ENCODE data around the gene NEUROG1. TPM values are rescaled to one million over a fixed set of nuclear protein-coding genes. Genes with fewer than 3 reads are reported as not detected.
A peak's percentile ranks its signal among the peaks of the same experiment; 100 is the strongest.

The NEUROG1 gene
- total RNA-seq, 1 donor from 2014 or later = not detected

- DNase-seq (ENCODE audit: low read depth in 2 of 2) = no peak
Measured at GRCh38 chr5:135494196-135494595, 41.6 kb downstream of the NEUROG1 start.

DNA sequence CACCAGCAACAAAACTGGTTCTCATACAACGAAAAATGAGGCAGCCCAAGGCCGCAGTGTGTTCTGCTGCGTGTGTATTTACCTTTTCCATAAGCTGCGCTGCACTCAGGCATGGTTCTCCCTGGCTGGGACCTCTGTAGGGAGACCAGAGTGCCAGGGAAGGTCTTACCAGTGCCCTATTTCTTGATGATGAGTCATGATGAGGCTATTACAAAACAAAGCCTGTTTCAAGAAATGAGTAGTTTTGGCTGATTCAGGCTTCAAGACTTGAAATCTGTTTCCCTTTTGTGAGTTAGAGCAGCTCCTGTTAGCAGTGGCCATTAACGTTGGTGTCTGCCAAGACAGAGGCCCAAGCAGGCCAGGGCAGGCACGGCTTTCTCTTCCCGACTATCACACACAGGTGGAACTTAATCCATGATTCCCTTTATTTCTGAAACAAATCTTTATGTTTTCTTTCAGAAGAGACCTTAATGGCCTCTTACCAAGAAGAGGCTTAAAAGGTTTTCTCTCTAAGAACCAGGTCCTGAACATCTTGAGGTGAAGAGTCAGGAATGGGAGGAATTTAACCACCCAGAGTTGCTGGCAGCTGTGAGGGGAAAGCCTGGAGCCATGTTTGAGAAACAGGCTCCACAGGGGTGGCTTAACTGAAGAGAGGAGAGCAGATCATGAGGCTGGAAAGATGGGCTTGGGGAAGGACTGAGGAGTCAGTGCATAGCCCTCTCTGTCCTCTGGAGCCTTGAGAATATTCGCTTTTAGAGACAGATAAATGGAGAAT is 42.2 kb downstream of the NEUROG1 start:
- DNase-seq (ENCODE audit: low read depth in 2 of 2) = peak in 1 of 2 donors; percentile 9

DNA sequence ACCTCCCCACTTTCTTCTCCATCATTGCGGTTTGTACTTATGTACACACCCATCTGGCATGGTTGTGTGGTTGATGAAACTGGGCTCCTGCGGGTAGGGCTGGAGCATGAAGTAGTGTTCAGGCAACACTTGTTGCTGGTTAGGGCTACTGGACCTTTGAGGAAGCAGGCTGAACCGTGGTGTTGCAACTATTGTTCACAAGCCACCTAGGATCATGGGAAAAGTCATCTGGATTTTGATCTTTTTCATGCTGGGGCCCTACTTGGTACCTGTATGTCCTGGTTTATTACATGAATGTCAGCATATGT is 43.5 kb downstream of the NEUROG1 start:
- no peak for DNase-seq (ENCODE audit: low read depth in 2 of 2)

DNA sequence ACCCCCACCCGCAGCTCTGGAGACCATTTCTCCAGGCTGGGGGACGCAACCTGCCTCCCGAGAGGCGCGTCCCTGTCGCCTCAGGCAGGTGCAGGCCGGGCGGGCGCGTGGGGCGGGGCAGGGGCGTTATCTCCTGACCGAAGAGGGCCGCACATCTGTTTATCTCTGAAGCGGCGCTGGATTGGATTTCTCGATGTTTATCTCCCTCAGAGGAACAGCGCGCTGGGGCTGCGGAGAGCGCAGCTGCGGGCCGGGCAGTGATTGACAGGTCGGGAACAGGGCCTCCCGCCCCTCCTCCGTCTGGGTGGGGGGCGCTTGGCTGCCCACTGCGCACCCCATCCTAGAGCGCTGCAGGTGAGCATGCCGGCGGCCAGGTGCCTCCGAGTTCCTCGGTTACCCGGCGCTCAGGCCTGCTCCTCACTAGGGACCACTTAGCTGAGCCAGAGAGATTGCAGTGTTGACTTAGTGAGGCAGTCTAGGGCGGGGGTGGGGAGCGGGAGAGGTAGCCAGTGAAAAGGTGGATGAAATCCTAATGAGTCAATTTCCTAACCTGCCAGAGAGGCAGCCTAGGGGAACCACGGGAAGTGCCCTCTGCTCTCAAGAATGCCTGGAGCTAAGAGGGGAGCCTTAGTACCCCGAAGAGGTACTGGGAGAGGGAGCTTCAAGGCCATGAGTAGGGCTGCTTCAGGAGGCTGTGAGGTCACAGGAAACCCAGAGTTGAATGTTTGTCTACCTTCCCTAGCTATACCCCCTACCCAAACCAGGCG is 44.0 kb downstream of the NEUROG1 start:
- no peak for DNase-seq (ENCODE audit: low read depth in 2 of 2)

DNA sequence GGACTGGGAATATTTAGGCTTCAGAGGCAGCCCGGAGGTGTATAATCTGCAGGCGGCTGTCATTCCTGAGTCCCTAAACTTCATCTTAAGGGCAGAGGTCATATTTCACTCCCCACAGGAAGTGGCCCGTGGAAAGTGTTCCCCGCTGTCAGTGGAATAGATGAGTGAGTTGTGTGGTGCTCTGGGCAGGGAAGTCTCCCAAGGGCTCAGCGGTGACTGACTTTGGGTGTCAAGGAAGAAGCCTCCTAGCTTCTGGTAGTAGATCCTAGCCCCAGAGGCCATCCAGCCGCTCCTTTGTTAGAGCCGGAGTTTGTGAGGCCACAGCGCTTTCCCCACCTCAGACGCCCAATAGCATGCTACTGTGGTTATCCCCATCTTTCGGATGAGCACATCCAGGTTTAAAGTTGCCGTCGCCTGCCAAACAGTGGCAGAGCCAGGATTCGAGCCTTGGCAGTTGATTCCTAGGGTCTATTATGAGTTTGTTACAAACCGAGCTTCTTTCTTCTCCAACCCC is 44.7 kb downstream of the NEUROG1 start:
- DNase-seq (ENCODE audit: low read depth in 2 of 2) = no peak

DNA sequence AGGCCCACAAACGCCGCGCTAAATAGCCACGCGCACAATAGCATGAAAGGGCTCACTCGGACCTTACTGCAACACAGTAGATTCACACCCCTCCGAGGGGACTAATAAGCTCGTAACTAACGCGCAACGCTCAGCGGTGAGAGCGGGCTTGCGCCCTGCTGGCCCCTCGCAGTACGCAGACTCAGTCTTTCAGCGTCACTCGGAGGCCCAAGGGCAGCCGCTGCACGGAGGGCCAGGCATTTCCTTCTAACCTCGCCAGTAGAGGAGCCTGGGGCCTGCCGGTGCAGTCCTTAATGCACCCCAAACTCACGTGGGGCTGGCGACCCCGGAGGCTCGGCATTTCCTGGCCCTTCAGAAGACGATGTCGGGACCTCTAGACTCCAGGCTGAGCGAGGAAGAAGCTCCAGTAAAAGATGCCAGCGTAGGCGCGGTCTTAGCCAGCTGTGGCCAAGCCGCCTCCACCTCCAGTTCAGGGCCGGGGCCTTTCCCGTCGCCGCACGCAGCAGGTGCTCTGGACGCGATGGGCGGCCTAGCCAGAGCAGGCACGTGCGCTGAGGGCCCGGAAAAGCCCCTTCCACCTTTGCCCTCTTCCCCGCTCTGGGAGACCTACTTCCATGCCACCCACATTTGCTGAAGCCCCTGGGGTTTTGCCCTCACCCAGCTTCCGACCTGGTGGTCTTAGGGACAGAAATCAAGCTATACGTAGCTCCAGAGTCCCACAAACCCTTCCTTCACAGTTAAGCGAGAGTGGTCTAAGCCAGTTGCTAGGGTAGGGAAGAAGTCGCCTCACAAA is 45.3 kb downstream of the NEUROG1 start:
- DNase-seq (ENCODE audit: low read depth in 2 of 2) = no peak

- no peak for DNase-seq (ENCODE audit: low read depth in 2 of 2)
Measured at GRCh38 chr5:135489466-135490244, 46.1 kb downstream of the NEUROG1 start.

- DNase-seq (ENCODE audit: low read depth in 2 of 2) = peak in 1 of 2 donors; percentile 11
Measured at GRCh38 chr5:135488727-135489465, 46.9 kb downstream of the NEUROG1 start.

- DNase-seq (ENCODE audit: low read depth in 2 of 2) = no peak
Measured at GRCh38 chr5:135487839-135488514, 47.8 kb downstream of the NEUROG1 start.

- DNase-seq (ENCODE audit: low read depth in 2 of 2) = no peak
Measured at GRCh38 chr5:135487037-135487395, 48.7 kb downstream of the NEUROG1 start.

GRCh38 chr5:135486131-135487036 is 49.4 kb downstream of the NEUROG1 start:
- DNase-seq (ENCODE audit: low read depth in 2 of 2) = no peak

GRCh38 chr5:135484674-135485086 is 51.1 kb downstream of the NEUROG1 start:
- no peak for DNase-seq (ENCODE audit: low read depth in 2 of 2)

Other genes starting within 250 kb of the NEUROG1 start
- gene MACROH2A1, start 136.7 kb downstream of the NEUROG1 start, total RNA-seq = 127 and 151 TPM in 2 replicates
- not detected in 2 replicates for gene DCANP1, start 88.6 kb downstream of the NEUROG1 start, total RNA-seq
- not detected in 2 replicates for gene TIFAB, start 83.6 kb downstream of the NEUROG1 start, total RNA-seq
- not detected in 2 replicates for gene CXCL14, start 43.0 kb upstream of the NEUROG1 start, total RNA-seq

Data from lung microvascular endothelial cell (primary cell).